A549 treated with CORT108297 at 1 μM for 4 hours (cell line): Measurements from ENCODE around the gene FKRP. TPM values are rescaled to one million over a fixed set of nuclear protein-coding genes. Genes with fewer than 3 reads are reported as not detected.

Source experiments
- total RNA-seq: library from RNA; stranded (reverse); fragments of 200-300 nt; extraction: Qiagen RNA extraction; gene quantifications from 5 replicates; pipeline ENCODE4 v1.2.3, GENCODE V29; 2022

FKRP gene, protein sequence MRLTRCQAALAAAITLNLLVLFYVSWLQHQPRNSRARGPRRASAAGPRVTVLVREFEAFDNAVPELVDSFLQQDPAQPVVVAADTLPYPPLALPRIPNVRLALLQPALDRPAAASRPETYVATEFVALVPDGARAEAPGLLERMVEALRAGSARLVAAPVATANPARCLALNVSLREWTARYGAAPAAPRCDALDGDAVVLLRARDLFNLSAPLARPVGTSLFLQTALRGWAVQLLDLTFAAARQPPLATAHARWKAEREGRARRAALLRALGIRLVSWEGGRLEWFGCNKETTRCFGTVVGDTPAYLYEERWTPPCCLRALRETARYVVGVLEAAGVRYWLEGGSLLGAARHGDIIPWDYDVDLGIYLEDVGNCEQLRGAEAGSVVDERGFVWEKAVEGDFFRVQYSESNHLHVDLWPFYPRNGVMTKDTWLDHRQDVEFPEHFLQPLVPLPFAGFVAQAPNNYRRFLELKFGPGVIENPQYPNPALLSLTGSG
- total RNA-seq, result 16.7 to 22.8 TPM (median 21.0 TPM) in 5 replicates

DNA sequence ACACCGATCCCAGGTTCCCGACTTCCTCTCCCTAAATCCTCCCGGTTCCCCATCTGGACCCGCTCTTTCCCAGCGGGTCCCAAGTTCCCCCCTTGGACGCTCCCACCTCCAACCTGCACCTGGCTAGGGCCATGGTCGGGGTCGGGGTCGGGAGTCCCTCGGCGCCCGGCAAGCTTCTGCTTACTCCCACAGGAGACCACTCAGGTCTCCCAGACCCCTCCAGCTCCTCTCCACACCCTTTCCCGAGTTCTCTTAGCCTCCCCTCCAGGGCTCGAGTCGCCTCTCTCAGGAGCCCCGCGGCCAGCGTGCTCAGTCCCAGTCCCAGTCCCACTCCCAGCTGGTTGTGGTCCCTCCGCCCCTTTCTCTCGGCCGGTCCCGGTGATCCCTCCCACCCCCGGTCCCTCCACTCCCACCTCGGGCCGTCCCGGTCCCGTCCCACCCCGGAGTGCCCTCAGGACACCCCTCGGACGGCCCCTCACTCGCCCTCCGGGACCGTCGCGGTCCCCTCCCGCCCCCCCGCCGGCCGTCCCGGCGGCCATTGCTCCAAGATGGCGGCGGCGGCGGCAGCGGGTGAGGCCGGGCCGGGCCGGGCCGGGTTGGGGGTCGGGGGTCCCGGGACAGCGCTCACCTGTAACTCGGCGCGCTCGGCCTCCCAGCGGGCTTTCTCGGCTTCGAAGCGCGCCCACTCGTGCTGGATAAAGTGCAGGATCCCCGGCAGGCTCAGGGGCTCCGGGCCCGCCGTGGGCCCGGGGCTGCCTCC lies at the start of gene FKRP:
Gene FKRP (plus strand): TSS at position 537 of the 760 bp plus-strand sequence. CDS start 9,394 bp downstream, outside the sequence.

DNA sequence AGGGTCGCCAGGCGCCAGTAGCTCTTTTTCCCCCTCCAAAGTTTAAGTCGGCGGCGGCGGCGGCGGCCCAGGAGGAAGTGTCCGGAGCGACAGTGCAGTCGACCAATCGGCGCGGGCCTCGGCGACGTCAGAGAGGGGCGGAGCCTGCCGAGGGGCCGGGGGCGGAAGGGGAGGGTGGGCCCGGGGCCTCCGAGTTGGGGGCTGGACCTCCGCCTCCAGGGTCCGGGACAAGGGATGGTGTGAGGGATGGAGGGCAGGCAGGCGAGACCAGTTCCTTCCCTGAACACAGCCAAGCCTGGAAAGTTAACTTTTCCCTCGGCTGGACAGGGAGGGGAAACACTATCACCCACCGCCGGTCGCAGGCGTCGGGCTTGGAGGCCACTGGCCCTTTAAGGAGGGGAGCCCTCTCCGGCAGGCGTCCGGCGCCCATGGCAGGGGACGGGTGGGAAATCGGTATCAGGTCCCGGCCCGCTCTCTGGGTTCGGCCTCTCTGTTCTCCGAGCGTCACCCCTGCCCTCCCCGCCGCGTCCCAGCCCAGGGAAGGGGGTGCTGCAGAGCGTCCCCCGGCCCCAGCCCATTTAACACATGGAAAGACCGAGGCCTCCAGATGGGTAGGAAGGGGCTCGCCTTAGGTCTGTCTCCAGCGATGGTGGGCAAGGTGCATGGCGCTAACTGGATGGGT lies 28.7 kb upstream of the FKRP start, which contains the start of gene PRKD2:
Gene PRKD2 (minus strand): TSS at position 81 of the 682 bp plus-strand sequence. CDS start 744 bp downstream, outside the sequence.

DNA sequence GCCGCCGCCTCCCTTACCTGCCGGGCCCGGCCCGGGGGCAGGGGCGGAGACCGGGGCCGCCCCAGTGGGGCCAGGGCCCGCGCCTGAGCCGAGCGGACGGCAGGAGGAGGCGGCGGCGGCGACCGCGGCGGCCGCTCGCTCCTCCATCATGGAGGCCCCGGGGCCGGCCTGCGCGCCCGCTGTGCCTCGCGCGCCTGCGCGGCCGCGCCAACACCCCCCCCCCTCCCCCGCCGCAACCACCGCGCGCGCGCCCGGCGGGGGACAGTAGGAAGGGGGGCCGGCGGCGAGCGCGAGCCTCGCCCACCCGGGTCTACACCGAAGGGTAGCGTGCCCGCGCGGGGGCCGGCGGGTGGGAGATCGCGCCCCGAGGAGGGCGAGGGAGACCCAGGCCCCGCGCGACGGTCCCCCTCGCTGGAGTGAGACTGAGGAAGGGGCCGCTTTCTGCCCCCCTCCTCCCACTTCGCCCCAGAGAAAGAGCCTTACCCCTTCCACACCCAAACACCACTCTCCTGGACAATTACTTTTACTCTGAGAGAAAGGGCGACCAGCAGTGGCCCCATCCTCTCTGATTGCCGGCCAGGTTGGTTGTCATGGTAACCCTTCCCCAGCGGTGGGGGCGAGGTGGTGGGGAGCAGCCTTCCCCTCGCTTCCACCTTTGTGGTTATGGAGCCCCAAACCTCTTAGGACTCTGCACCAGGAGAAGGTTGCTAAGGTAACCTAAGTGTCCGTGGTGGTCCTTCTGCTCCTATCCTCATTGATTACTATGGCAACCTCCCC lies 612 bp downstream of the FKRP start, which contains the start of gene STRN4:
Gene STRN4 (minus strand): TSS at position 170 of the 777 bp plus-strand sequence. CDS start 20 bp downstream, at position 150.

DNA sequence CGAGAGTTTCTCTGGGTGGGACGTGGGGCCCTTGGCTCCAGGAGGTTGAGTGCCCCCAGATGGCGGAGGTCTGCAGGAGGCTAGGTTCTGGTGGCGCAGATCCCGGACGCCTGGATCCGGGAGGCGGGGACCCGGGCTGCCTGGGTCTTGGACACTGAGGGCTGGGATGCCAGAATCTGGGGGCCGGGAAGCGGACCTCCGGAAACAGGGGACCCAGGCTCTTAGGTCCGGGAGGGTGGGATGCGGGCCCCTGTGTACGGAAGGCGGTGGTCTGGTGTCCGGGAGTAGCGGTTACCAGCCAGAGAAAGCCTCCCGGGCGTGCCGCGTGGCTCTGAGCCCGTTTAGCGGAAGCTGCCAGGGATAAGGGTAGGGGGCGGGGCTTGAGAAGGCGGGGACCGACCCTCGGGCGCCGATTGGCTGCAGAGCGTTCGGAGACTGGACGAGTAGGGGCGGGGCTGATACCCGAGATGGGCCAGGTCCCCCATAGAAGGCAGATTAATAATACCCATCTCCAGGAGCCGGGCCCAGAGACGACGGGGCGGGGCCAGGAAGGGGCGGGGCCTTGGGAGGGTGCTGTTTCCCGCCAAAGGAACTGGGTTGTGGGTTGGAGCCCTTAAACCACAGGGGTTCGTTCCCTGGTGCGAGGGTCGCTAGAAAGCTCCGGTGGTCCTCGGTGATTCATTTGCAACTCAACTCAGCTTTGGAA lies 42.6 kb downstream of the FKRP start, which contains the start of gene SLC1A5:
Gene SLC1A5 (minus strand): TSS at position 333 of the 706 bp plus-strand sequence. CDS start 629 bp downstream, outside the sequence.

Other genes starting within 250 kb of the FKRP start
- gene CALM3, start 144.7 kb upstream of the FKRP start, total RNA-seq, result 206 to 253 TPM (median 241 TPM) in 5 replicates
- gene PTGIR, start 121.0 kb upstream of the FKRP start, total RNA-seq, result 0.08 to 0.22 TPM (median 0.09 TPM) in 3 of 5 replicates, not detected in the others
- not detected in 5 replicates for gene GNG8, start 109.9 kb upstream of the FKRP start, total RNA-seq
- 0.29 to 0.39 TPM (median 0.31 TPM) in 5 replicates for gene DACT3, start 84.9 kb upstream of the FKRP start, total RNA-seq
- 24.2 to 34.1 TPM (median 30.3 TPM) in 5 replicates for gene PRKD2, start 28.9 kb upstream of the FKRP start, total RNA-seq
- gene STRN4, start 393 bp downstream of the FKRP start, total RNA-seq, result 70.2 to 98.6 TPM (median 92.3 TPM) in 5 replicates
- gene SLC1A5, start 42.5 kb downstream of the FKRP start, total RNA-seq, result 235 to 281 TPM (median 252 TPM) in 5 replicates
- 232 to 329 TPM (median 314 TPM) in 5 replicates for gene AP2S1, start 104.8 kb downstream of the FKRP start, total RNA-seq
- gene ARHGAP35, start 114.9 kb downstream of the FKRP start, total RNA-seq, result 23.0 to 30.9 TPM (median 29.0 TPM) in 5 replicates